Osteoblast (primary cell): ENCODE results near the gene CES4A. TPM values are rescaled to one million over a fixed set of nuclear protein-coding genes. Genes with fewer than 3 reads are reported as not detected.

Experiments
- DNase-seq: peaks from one replicate; pipeline ENCODE4 v3.0.0; 2011; ENCODE audit warnings: low spot score, mixed read lengths; ENCODE audit not compliant: insufficient read length; ENCODE audit errors: missing footprints
- H2AFZ ChIP-seq: 2 replicates; pipeline ENCODE4 v1.6.0; 2011; ENCODE audit warnings: mild to moderate bottlenecking, low read length
- H3K27ac ChIP-seq: 2 replicates; pipeline ENCODE4 v1.5.1; 2011; ENCODE audit warnings: mild to moderate bottlenecking, low read depth, low read length, moderate library complexity
- H3K27me3 ChIP-seq: 2 replicates; pipeline ENCODE4 v1.6.0; 2012; ENCODE audit warnings: mild to moderate bottlenecking, control low read depth, inconsistent platforms, low read length, moderate library complexity; ENCODE audit not compliant: insufficient read depth
- H3K36me3 ChIP-seq: 2 replicates; pipeline ENCODE4 v1.5.1; 2011; ENCODE audit warnings: mild to moderate bottlenecking, low read length, control low read depth, moderate library complexity; ENCODE audit not compliant: insufficient read depth
- H3K4me1 ChIP-seq: 2 replicates; pipeline ENCODE4 v1.5.1; 2011; ENCODE audit warnings: mild to moderate bottlenecking, low read length, control low read depth, moderate library complexity; ENCODE audit not compliant: insufficient read depth
- H3K4me2 ChIP-seq: 2 replicates; pipeline ENCODE4 v1.6.0; 2011; ENCODE audit warnings: mild to moderate bottlenecking, low read length; ENCODE audit not compliant: insufficient read depth
- H3K4me3 ChIP-seq: fragments of 200-600 bp; sonication (generic); 3 replicates; pipeline ENCODE4 v1.5.1; 2012; ENCODE audit warnings: mild to moderate bottlenecking, low read length, inconsistent platforms; ENCODE audit not compliant: insufficient read depth
- H3K79me2 ChIP-seq: 2 replicates; pipeline ENCODE4 v1.6.0; 2012; ENCODE audit warnings: mild to moderate bottlenecking, low read length, control low read depth, inconsistent platforms; ENCODE audit not compliant: insufficient read depth
- H3K9me3 ChIP-seq: 2 replicates; pipeline ENCODE4 v1.5.1; 2011; ENCODE audit warnings: low read depth, low read length, control low read depth
- H4K20me1 ChIP-seq: 2 replicates; pipeline ENCODE4 v1.6.0; 2012; ENCODE audit warnings: mild to moderate bottlenecking, low read length, control low read depth; ENCODE audit not compliant: insufficient read depth
- CTCF ChIP-seq: IDR thresholded peaks from 2 replicates; pipeline ENCODE4 v1.5.1; 2011; ENCODE audit warnings: mild to moderate bottlenecking, low read depth, low read length, moderate library complexity; ENCODE audit errors: extremely low read depth
- total RNA-seq: library from RNA; depleted of rRNA; stranded (reverse); fragments of >200 nt; gene quantifications from 2 replicates; pipeline ENCODE4 v1.2.3, GENCODE V29; 2012

The CES4A gene
- total RNA-seq, 1 donor: 1.8 TPM

DNA sequence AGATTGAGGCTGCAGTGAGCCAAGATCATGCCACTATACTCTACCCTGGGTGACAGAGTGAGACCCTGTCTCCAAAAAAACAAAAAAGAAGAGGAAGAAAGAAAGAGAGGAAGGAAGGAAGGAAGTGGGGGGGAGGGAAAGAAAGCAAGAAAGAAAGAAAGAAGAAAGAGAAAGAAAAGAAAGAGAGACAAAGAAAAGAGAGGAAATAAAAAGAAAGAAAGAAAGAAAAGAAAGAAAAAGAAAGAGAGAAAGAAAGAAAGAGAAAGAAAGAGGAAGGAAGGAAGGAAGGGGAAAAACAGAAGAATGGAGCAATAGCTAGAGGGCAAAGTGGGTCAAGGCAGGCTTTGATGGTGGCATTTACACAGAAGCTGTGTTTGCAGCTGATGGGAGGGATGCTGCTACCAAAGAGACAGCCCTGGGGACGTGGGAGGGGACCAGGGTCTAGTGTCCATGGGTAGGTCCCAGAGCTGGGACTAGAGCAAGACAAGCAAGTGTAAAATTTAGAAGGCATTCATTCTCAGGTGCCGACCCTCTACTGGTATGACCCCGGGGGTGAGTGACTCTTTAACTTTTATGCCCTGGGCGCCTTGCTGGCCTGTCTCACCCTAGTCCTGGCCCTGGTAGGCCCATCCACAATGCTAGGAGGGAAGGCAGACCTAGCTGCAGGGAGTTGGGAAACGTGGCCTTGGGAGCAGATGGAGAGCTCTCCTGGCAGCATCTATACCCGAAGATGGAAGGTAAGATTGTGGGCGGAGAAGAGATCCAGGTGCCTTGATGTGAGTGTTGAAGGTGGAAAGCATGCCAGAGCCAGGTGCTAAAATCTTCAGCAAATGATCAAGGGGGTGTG, 29.3 kb upstream of the CES4A start:
- H3K4me2 ChIP-seq: no peak overlapping the region
- no peaks in the 10 kb centered on the region for H4K20me1 ChIP-seq
- H2AFZ ChIP-seq: no peak overlapping the region
- peaks cover 7% of the 10 kb centered on the region for H3K27me3 ChIP-seq
- no peaks in the 10 kb centered on the region for H3K79me2 ChIP-seq
- DNase-seq: no peak
- TF ChIP-seq CTCF: no peak
- H3K9me3 ChIP-seq: no peaks in the 10 kb centered on the region
- H3K4me3 ChIP-seq: no peak overlapping the region
- H3K4me1 ChIP-seq: peaks cover 4% of the 10 kb centered on the region
- H3K36me3 ChIP-seq: no peaks in the 10 kb centered on the region
- no peak overlapping the region for H3K27ac ChIP-seq

- no peak for TF ChIP-seq CTCF
Measured at GRCh38 chr16:66959704-66960161, 28.7 kb upstream of the CES4A start.

DNA sequence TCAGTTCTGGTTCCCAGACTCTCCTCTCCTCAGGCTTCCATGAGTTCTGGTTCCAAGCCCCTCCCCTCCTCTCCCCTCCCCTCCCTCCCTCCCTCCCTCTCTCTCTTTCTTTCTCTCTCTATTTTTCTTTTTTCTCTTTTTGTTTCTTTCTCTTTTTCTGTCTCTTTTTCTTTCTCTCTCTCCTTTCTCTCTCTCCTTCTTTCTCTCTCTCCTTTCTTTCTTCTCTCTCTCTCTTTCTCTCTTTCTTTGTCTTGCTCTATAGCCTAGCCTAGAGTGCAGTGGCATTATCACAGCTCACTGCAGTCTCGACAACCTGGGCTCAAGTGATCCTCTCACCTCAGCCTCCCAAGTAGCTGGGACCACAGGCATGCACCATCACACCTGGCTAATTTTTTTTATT, 28.1 kb upstream of the CES4A start:
- no peak for DNase-seq
- Histone ChIP-seq H3K27ac (no peak overlapping the region), H3K4me3 (no peak overlapping the region), H3K4me2 (no peak overlapping the region), H2AFZ (no peak overlapping the region), H4K20me1 (no peaks in the 10 kb centered on the region), H3K9me3 (no peaks in the 10 kb centered on the region), H3K4me1 (peaks cover 4% of the 10 kb centered on the region), H3K36me3 (no peaks in the 10 kb centered on the region), H3K79me2 (no peaks in the 10 kb centered on the region), H3K27me3 (peaks cover 11% of the 10 kb centered on the region)
- no peak for TF ChIP-seq CTCF

More at GRCh38 chr16:66959704-66960161, 28.7 kb upstream of the CES4A start:
- H3K27me3 ChIP-seq: peaks cover 7% of the 10 kb centered on the region
- no peaks in the 10 kb centered on the region for H3K9me3 ChIP-seq
- H3K4me2 ChIP-seq: no peak overlapping the region
- no peak overlapping the region for H2AFZ ChIP-seq
- no peaks in the 10 kb centered on the region for H3K36me3 ChIP-seq
- no peaks in the 10 kb centered on the region for H4K20me1 ChIP-seq
- DNase-seq: no peak
- H3K27ac ChIP-seq: no peak overlapping the region
- peaks cover 4% of the 10 kb centered on the region for H3K4me1 ChIP-seq
- no peaks in the 10 kb centered on the region for H3K79me2 ChIP-seq
- no peak overlapping the region for H3K4me3 ChIP-seq

DNA sequence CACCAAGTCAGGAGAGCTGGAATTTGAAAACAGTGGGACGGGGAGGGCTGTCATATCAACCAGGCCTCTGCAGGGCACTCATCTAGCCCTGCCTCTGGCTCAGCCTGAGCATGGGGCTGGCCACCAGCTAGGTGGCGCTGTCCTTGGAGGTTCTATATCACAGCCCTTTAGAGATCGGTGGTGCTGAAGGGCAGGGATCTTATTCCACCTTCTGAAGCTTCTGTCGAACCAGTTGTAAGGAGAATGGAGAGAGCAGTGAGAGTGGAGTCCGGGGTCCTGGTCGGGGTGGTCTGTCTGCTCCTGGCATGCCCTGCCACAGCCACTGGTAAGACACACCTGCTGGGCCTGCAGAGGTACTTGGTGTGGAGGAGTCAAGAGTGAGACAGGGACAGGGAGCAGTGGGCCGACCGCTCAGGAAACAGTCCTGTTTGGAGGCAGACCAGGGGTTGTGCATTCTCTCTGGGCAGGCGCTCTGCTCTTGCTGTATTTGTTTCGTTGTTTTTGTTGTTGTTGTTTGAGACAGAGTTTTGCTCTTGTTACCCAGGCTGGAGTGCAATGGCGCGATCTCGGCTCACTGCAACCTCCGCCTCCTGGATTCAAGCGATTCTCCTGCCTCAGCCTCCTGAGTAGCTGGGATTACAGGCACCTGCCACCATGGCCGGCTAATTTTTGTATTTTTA, 27.2 kb upstream of the CES4A start, which contains the start of gene CES3:
Gene CES3, plus strand, starts transcription at position 202 of the 680 bp plus-strand sequence. Its CDS starts 42 bp downstream, at position 244.
- TF ChIP-seq CTCF: peak; percentile 93
- DNase-seq: peak; percentile 95
- no peak within 1 kb of the TSS for H3K27ac ChIP-seq
- H4K20me1 ChIP-seq: no peaks in the 10 kb centered on the region
- H3K4me3 ChIP-seq: no peak within 1 kb of the TSS
- no peak within 1 kb of the TSS for H3K4me2 ChIP-seq
- H2AFZ ChIP-seq: peak within 1 kb of the TSS; percentile 72
- no peaks in the 10 kb centered on the region for H3K36me3 ChIP-seq
- H3K4me1 ChIP-seq: peaks cover 4% of the 10 kb centered on the region
- no peaks in the 10 kb centered on the region for H3K9me3 ChIP-seq
- no peaks in the 10 kb centered on the region for H3K79me2 ChIP-seq
- peaks cover 14% of the 10 kb centered on the region for H3K27me3 ChIP-seq
